HAP-1 (cell line): ENCODE results near the gene NTM.

Source experiments
- DNase-seq, 2 experiments: peaks; one replicate each; pipeline ENCODE4 v3.0.0-alpha.2; 2016 to 2020; ENCODE audit warnings: low spot score in 2 of 2
- H3K27me3 ChIP-seq: fragments of 250-450 bp; sonication (Bioruptor Pico); 2 replicates; pipeline ENCODE4 v1.5.1; 2020; ENCODE audit warnings: low read depth, mild to moderate bottlenecking, moderate library complexity
- H3K36me3 ChIP-seq: fragments of 250-450 bp; sonication (Bioruptor Pico); replicated peaks from 2 replicates; pipeline ENCODE4 v1.5.1; 2020; ENCODE audit warnings: mild to moderate bottlenecking
- H3K4me1 ChIP-seq: fragments of 250-450 bp; sonication (Bioruptor Pico); 2 replicates; pipeline ENCODE4 v1.5.1; 2020; ENCODE audit warnings: mild to moderate bottlenecking
- H3K4me3 ChIP-seq: fragments of 250-450 bp; sonication (Bioruptor Pico); 2 replicates; pipeline ENCODE4 v1.5.1; 2020; ENCODE audit warnings: mild to moderate bottlenecking, moderate library complexity
- H3K9me3 ChIP-seq: fragments of 250-450 bp; sonication (Bioruptor Pico); 2 replicates; pipeline ENCODE4 v1.5.1; 2020; ENCODE audit warnings: mild to moderate bottlenecking, moderate library complexity
- in situ Hi-C: fragments of 300-500 bp; cut with MboI; formaldehyde crosslinking; loops from 3 replicates; pipeline ENCODE4 v1.14.3; 2020; ENCODE audit warnings: low sequenced_read_pairs, inconsistent platforms, mixed read lengths

NTM gene

GRCh38 chr11:132256528-132257279 is 886.3 kb downstream of the NTM start:
- Histone ChIP-seq H3K36me3 (no peaks in the 10 kb centered on the region), H3K4me3 (no peak overlapping the region), H3K9me3 (no peaks in the 10 kb centered on the region), H3K27me3 (no peaks in the 10 kb centered on the region), H3K4me1 (no peaks in the 10 kb centered on the region)
- DNase-seq = no peak
- in situ Hi-C loops = no loop called here

- Histone ChIP-seq H3K9me3 (no peaks in the 10 kb centered on the region), H3K4me1 (no peaks in the 10 kb centered on the region), H3K4me3 (no peak overlapping the region), H3K36me3 (no peaks in the 10 kb centered on the region), H3K27me3 (no peaks in the 10 kb centered on the region)
- in situ Hi-C loops = no loop called here
- DNase-seq = no peak
Measured at GRCh38 chr11:132257871-132258270, 887.5 kb downstream of the NTM start.

- Histone ChIP-seq H3K27me3 (no peaks in the 10 kb centered on the region), H3K4me3 (no peak overlapping the region), H3K9me3 (no peaks in the 10 kb centered on the region), H3K36me3 (no peaks in the 10 kb centered on the region), H3K4me1 (no peaks in the 10 kb centered on the region)
- in situ Hi-C loops = no loop called here
- no peak for DNase-seq
Measured at GRCh38 chr11:132258875-132259274, 888.5 kb downstream of the NTM start.

GRCh38 chr11:132260636-132261035 is 890.2 kb downstream of the NTM start:
- Histone ChIP-seq H3K27me3 (no peaks in the 10 kb centered on the region), H3K4me3 (no peak overlapping the region), H3K36me3 (no peaks in the 10 kb centered on the region), H3K9me3 (no peaks in the 10 kb centered on the region), H3K4me1 (no peaks in the 10 kb centered on the region)
- DNase-seq = no peak
- in situ Hi-C loops = no loop called here

DNA sequence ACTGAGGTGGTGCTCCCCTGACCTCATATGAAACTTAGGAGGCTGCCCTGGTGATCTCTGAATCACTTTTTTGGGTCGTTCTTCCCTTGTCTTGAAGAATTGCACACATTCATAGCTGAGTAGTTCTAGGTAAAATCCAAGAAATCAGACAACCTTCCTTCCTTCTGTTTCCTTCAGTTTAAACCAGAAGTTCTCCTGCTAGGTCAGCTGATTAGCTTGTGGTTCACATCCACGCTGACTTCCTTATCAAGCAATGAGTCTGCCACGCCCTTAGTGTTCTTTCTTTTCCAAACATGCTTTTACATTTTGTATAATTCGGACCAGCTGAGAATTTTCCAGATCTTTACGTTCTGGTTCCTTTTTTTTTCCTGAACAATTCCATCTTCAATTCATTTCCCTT is 892.8 kb downstream of the NTM start:
- no peak for DNase-seq
- Histone ChIP-seq H3K36me3 (no peaks in the 10 kb centered on the region), H3K4me1 (no peaks in the 10 kb centered on the region), H3K9me3 (no peaks in the 10 kb centered on the region), H3K4me3 (no peak overlapping the region), H3K27me3 (no peaks in the 10 kb centered on the region)
- in situ Hi-C loops = no loop called here

- H3K36me3 ChIP-seq = no peaks in the 10 kb centered on the region
- in situ Hi-C loops = no loop called here
- DNase-seq = no peak
- no peaks in the 10 kb centered on the region for H3K4me1 ChIP-seq
- H3K9me3 ChIP-seq = no peaks in the 10 kb centered on the region
- no peaks in the 10 kb centered on the region for H3K27me3 ChIP-seq
- no peak overlapping the region for H3K4me3 ChIP-seq
Measured at GRCh38 chr11:132263875-132264274, 893.5 kb downstream of the NTM start.

- in situ Hi-C loops = no loop called here
- DNase-seq = no peak
- Histone ChIP-seq H3K36me3 (no peaks in the 10 kb centered on the region), H3K4me1 (no peaks in the 10 kb centered on the region), H3K9me3 (no peaks in the 10 kb centered on the region), H3K27me3 (no peaks in the 10 kb centered on the region), H3K4me3 (no peak overlapping the region)
Measured at GRCh38 chr11:132264616-132265015, 894.2 kb downstream of the NTM start.

DNA sequence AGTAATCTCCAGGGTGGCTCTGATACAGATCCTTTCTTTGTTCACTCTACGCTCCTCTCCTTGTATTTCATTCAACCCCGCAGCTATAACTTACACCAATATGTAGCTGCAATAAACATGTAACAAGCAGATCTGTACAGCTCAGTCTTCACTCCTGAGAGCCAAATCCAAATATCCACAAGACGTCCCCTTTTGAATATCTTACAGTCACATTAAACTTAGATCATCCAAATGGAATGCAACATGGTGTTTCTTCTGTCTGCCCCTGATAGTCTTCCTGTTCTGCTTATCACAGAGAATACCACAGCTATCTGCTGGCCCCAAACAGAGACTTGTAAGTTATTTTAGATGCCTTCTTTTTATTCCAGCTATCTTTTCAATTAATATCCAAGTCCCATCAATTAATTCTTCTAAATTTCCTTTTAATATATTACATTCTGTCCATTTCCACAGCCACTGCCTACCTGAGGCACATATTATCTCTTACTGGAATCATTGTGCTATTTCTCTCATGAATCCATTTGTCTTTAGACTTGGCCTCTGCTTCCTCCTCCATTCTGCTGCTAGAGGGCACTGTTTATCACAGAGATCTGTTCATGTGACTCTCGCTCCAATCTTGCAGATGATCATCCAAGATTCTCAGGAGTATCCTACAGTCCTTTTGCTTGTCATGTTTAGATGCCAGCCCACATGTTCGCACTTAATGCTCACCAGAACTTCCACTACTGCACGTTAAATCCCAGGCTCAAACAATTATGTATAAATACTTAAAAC is 908.6 kb downstream of the NTM start:
- in situ Hi-C loops = no loop called here
- DNase-seq = no peak

GRCh38 chr11:132284048-132284447 is 913.6 kb downstream of the NTM start:
- DNase-seq = no peak
- Histone ChIP-seq H3K4me3 (no peak overlapping the region), H3K4me1 (no peaks in the 10 kb centered on the region), H3K27me3 (no peaks in the 10 kb centered on the region), H3K36me3 (no peaks in the 10 kb centered on the region), H3K9me3 (no peaks in the 10 kb centered on the region)
- in situ Hi-C loops = no loop called here

More for the DNA sequence above, 908.6 kb downstream of the NTM start:
- Histone ChIP-seq H3K4me1 (no peaks in the 10 kb centered on the region), H3K9me3 (no peaks in the 10 kb centered on the region; the same call in 1 of the 2 replicates), H3K27me3 (no peaks in the 10 kb centered on the region), H3K36me3 (no peaks in the 10 kb centered on the region), H3K4me3 (no peak overlapping the region)

GRCh38 chr11:132284611-132285010 is 914.2 kb downstream of the NTM start:
- Histone ChIP-seq H3K9me3 (no peaks in the 10 kb centered on the region), H3K4me3 (no peak overlapping the region), H3K27me3 (no peaks in the 10 kb centered on the region), H3K36me3 (no peaks in the 10 kb centered on the region), H3K4me1 (no peaks in the 10 kb centered on the region)
- no peak for DNase-seq
- in situ Hi-C loops = no loop called here

GRCh38 chr11:132285631-132286030 is 915.2 kb downstream of the NTM start:
- in situ Hi-C loops = no loop called here
- Histone ChIP-seq H3K9me3 (no peaks in the 10 kb centered on the region), H3K27me3 (no peaks in the 10 kb centered on the region), H3K4me1 (no peaks in the 10 kb centered on the region), H3K4me3 (no peak overlapping the region), H3K36me3 (no peaks in the 10 kb centered on the region)
- no peak for DNase-seq

GRCh38 chr11:132286106-132286505 is 915.7 kb downstream of the NTM start:
- no peak for DNase-seq
- Histone ChIP-seq H3K27me3 (no peaks in the 10 kb centered on the region), H3K36me3 (no peaks in the 10 kb centered on the region), H3K9me3 (no peaks in the 10 kb centered on the region), H3K4me3 (no peak overlapping the region), H3K4me1 (no peaks in the 10 kb centered on the region)
- in situ Hi-C loops = no loop called here

GRCh38 chr11:132288036-132288435 is 917.6 kb downstream of the NTM start:
- no peaks in the 10 kb centered on the region for H3K9me3 ChIP-seq
- no peaks in the 10 kb centered on the region for H3K4me1 ChIP-seq
- no peak overlapping the region for H3K4me3 ChIP-seq
- no peak for DNase-seq
- in situ Hi-C loops = no loop called here
- H3K36me3 ChIP-seq = no peaks in the 10 kb centered on the region
- no peaks in the 10 kb centered on the region for H3K27me3 ChIP-seq

DNA sequence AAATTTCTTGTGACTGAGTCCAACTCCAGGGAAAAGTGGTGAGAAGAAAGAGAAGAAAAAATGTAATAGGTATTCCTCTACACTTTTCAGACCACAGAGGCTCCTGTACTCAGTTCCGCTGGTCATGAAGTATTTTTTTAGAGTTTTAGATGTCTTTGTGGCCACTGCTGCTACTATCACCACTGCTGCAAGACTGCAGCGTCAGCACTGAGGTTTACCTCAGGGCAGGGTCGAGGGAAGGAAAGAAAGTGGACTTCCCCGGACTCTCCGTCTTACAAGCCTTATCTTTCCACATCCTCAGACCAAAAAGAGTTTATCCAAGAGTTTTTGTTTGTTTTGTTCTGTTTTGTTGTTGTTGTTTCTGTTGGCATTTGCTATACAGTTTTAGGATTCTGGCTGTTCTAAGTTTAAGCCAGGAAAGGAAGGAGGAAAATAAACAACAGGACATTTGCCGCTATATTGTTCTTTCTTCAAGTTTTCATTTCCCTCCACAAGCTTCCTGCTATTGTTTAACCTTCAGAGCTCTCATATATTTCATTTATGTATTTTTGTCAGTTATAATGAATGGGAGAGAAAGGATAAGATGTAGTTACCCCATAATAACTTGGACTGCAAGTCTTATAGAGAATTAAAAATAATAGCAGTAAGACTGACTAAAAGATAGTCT is 919.3 kb downstream of the NTM start:
- H3K36me3 ChIP-seq = no peaks in the 10 kb centered on the region
- no peak for DNase-seq
- in situ Hi-C loops = no loop called here
- H3K4me1 ChIP-seq = no peaks in the 10 kb centered on the region
- no peak overlapping the region for H3K4me3 ChIP-seq
- no peaks in the 10 kb centered on the region for H3K9me3 ChIP-seq
- no peaks in the 10 kb centered on the region for H3K27me3 ChIP-seq
